GM04504 (cell line): ENCODE data around the gene TREML4.
"Not testable (repeated sequence)": the region's sequence is repeated elsewhere in the genome, so short reads cannot be mapped to it uniquely, and the experiment has no call there.

ENCODE experiments used
- DNase-seq: peaks from one replicate; pipeline ENCODE4 v3.0.0-alpha.2; 2012; ENCODE audit warnings: low read depth

TREML4 gene

GRCh38 chr6:41208439-41209106 is 19.6 kb upstream of the TREML4 start:
- no peak for DNase-seq

- no peak for DNase-seq
Measured at GRCh38 chr6:41209547-41210320, 18.4 kb upstream of the TREML4 start.

- no peak for DNase-seq
Measured at GRCh38 chr6:41214559-41215238, 13.4 kb upstream of the TREML4 start.

- no peak for DNase-seq
Measured at GRCh38 chr6:41215777-41216176, 12.4 kb upstream of the TREML4 start.

GRCh38 chr6:41216616-41217015 is 11.5 kb upstream of the TREML4 start:
- DNase-seq: no peak

- no peak for DNase-seq
Measured at GRCh38 chr6:41222045-41222444, 6.1 kb upstream of the TREML4 start.

GRCh38 chr6:41222513-41222912 is 5.6 kb upstream of the TREML4 start:
- no peak for DNase-seq

GRCh38 chr6:41224800-41225199 is 3.3 kb upstream of the TREML4 start:
- DNase-seq: no peak

- DNase-seq: no peak
Measured at GRCh38 chr6:41226752-41227151, 1.4 kb upstream of the TREML4 start.

- DNase-seq: no peak
Measured at GRCh38 chr6:41228616-41229015, 467 bp downstream of the TREML4 start.

GRCh38 chr6:41229721-41230120 is 1.6 kb downstream of the TREML4 start:
- no peak for DNase-seq

GRCh38 chr6:41231246-41231645 is 3.1 kb downstream of the TREML4 start:
- DNase-seq: no peak

- DNase-seq: no peak
Measured at GRCh38 chr6:41232667-41233066, 4.5 kb downstream of the TREML4 start.

- no peak for DNase-seq
Measured at GRCh38 chr6:41236276-41236675, 8.1 kb downstream of the TREML4 start.

GRCh38 chr6:41237128-41237527 is 9.0 kb downstream of the TREML4 start:
- no peak for DNase-seq

- no peak for DNase-seq
Measured at GRCh38 chr6:41239467-41240159, 11.5 kb downstream of the TREML4 start.

GRCh38 chr6:41246529-41246928 is 18.4 kb downstream of the TREML4 start:
- DNase-seq: not testable (repeated sequence)

GRCh38 chr6:41247288-41247865 is 19.2 kb downstream of the TREML4 start:
- DNase-seq: no peak

- no peak for DNase-seq
Measured at GRCh38 chr6:41247882-41248705, 19.9 kb downstream of the TREML4 start.

- DNase-seq: no peak
Measured at GRCh38 chr6:41252401-41253169, 24.4 kb downstream of the TREML4 start.
